Liver (tissue), 9 donors: Measurements from ENCODE around the gene TRIM9. TPM values are rescaled to one million over a fixed set of nuclear protein-coding genes. Genes with fewer than 3 reads are reported as not detected.
A peak's percentile ranks its signal among the peaks of the same experiment; 100 is the strongest.

ENCODE experiments used
- DNase-seq: peaks from one replicate; pipeline ENCODE4 v3.0.0-alpha.2; 2017; ENCODE audit warnings: low spot score
- H3K27ac ChIP-seq, 2 donors: one replicate each; pipeline ENCODE4 v1.7.0; 2013; ENCODE audit warnings: inconsistent platforms in 2 of 2, low read length in 2 of 2, control low read depth in 1 of 2, low read depth in 1 of 2, mild to moderate bottlenecking in 1 of 2
- H3K27me3 ChIP-seq, 4 donors: one replicate each; pipeline versions ENCODE4 v1.6.1 to v1.7.0; 2013; ENCODE audit warnings: low read length in 3 of 4, inconsistent platforms in 1 of 4, mild to moderate bottlenecking in 1 of 4, moderate library complexity in 1 of 4; ENCODE audit not compliant: control insufficient read depth in 4 of 4, insufficient read depth in 4 of 4
- H3K36me3 ChIP-seq, 4 donors: one replicate each; pipeline versions ENCODE4 v1.6.1 to v1.7.0; 2013; ENCODE audit warnings: low read length in 3 of 4, mild to moderate bottlenecking in 3 of 4, low read depth in 1 of 4, moderate library complexity in 1 of 4; ENCODE audit not compliant: control insufficient read depth in 4 of 4, insufficient read depth in 3 of 4
- H3K4me1 ChIP-seq, 4 donors: one replicate each; pipeline versions ENCODE4 v1.6.1 to v1.7.0; 2013; ENCODE audit warnings: low read length in 3 of 4, mild to moderate bottlenecking in 3 of 4, moderate library complexity in 1 of 4; ENCODE audit not compliant: control insufficient read depth in 4 of 4, insufficient read depth in 4 of 4
- H3K4me3 ChIP-seq, 3 donors: one replicate each; pipeline versions ENCODE4 v1.6.1 to v1.7.0; 2013; ENCODE audit warnings: low read length in 3 of 3, control low read depth in 1 of 3, low read depth in 1 of 3, mild to moderate bottlenecking in 1 of 3
- H3K9ac ChIP-seq, 2 donors: one replicate each; pipeline ENCODE4 v1.7.0; 2013; ENCODE audit warnings: low read length in 2 of 2, mild to moderate bottlenecking in 2 of 2, moderate library complexity in 2 of 2, control low read depth in 1 of 2, low read depth in 1 of 2
- H3K9me3 ChIP-seq, 4 donors: one replicate each; pipeline versions ENCODE4 v1.6.1 to v1.7.0; 2013; ENCODE audit warnings: low read length in 3 of 4; ENCODE audit not compliant: control insufficient read depth in 4 of 4
- ATF3 ChIP-seq: IDR thresholded peaks from 2 replicates; pipeline ENCODE4 v1.6.1; 2016; ENCODE audit warnings: antibody characterized with exemption
- CTCF ChIP-seq: fragments of 150-350 bp; IDR thresholded peaks from 2 replicates; pipeline ENCODE4 v1.5.1; 2017; ENCODE audit warnings: improper control_type of control experiment, low read depth, low read length; ENCODE audit not compliant: missing input control
- EGR1 ChIP-seq, 2 donors: IDR thresholded peaks; 2 replicates each; pipeline ENCODE4 v1.6.1; 2016 to 2018; ENCODE audit warnings: antibody characterized with exemption in 2 of 2, low read depth in 2 of 2
- FOXA1 ChIP-seq: IDR thresholded peaks from 2 replicates; pipeline ENCODE4 v1.6.1; 2016; ENCODE audit warnings: antibody characterized with exemption
- FOXA2 ChIP-seq: IDR thresholded peaks from 2 replicates; pipeline ENCODE4 v1.6.1; 2016; ENCODE audit warnings: antibody characterized with exemption
- GABPA ChIP-seq, 2 donors: IDR thresholded peaks in 1 of 2; conservative IDR thresholded peaks in 1 of 2; 2 replicates each; pipeline ENCODE4 v1.6.1; 2016; ENCODE audit warnings: antibody characterized with exemption in 2 of 2, mild to moderate bottlenecking in 1 of 2, moderate library complexity in 1 of 2
- HNF4G ChIP-seq: IDR thresholded peaks from 2 replicates; pipeline ENCODE4 v1.6.1; 2016; ENCODE audit warnings: antibody characterized with exemption
- JUND ChIP-seq, 2 donors: IDR thresholded peaks; 2 replicates each; pipeline ENCODE4 v1.6.1; 2016; ENCODE audit warnings: antibody characterized with exemption in 2 of 2
- MAX ChIP-seq: IDR thresholded peaks from 2 replicates; pipeline ENCODE4 v1.6.1; 2016; ENCODE audit warnings: antibody characterized with exemption
- NR2F2 ChIP-seq: IDR thresholded peaks from 2 replicates; pipeline ENCODE4 v1.6.1; 2016; ENCODE audit warnings: antibody characterized with exemption
- RAD21 ChIP-seq, 2 donors: IDR thresholded peaks; 2 replicates each; pipeline ENCODE4 v1.6.1; 2016; ENCODE audit warnings: antibody characterized with exemption in 2 of 2, mild to moderate bottlenecking in 2 of 2
- REST ChIP-seq: IDR thresholded peaks from 2 replicates; pipeline ENCODE4 v1.6.1; 2016; ENCODE audit warnings: antibody characterized with exemption, mild to moderate bottlenecking
- RXRA ChIP-seq, 2 donors: IDR thresholded peaks; 2 replicates each; pipeline ENCODE4 v1.6.1; 2017 to 2018; ENCODE audit warnings: antibody characterized with exemption in 2 of 2, mild to moderate bottlenecking in 1 of 2
- SP1 ChIP-seq: IDR thresholded peaks from 2 replicates; pipeline ENCODE4 v1.6.1; 2018; ENCODE audit warnings: antibody characterized with exemption, mild to moderate bottlenecking
- TAF1 ChIP-seq: conservative IDR thresholded peaks from 2 replicates; pipeline ENCODE4 v1.6.1; 2016; ENCODE audit warnings: antibody characterized with exemption, mild to moderate bottlenecking
- YY1 ChIP-seq: IDR thresholded peaks from 2 replicates; pipeline ENCODE4 v1.6.1; 2016; ENCODE audit warnings: antibody characterized with exemption, mild to moderate bottlenecking
- ZBTB33 ChIP-seq: IDR thresholded peaks from 2 replicates; pipeline ENCODE4 v1.6.1; 2016; ENCODE audit warnings: antibody characterized with exemption
- WGBS: extraction: QIAGEN DNeasy Blood & Tissue Kit; methylation state at CpG from one replicate; pipeline ENCODE4 v1.1.7; 2013; 5-methylcytosine and 5-hydroxymethylcytosine counted together
- polyA plus RNA-seq, 2 donors: library from polyadenylated mRNA; stranded (reverse) in 1 of 2; unstranded in 1 of 2; fragments of 200-250 nt in 1 of 2; fragments of >200 nt in 1 of 2; fragmentation: Nextera tagmentation in 1 of 2; extraction: Ambion mirVana in 1 of 2; gene quantifications; one replicate each; pipeline versions ENCODE4 v1.2.1 to v1.2.3, GENCODE V29; 2013 to 2015
- total RNA-seq, 2 donors: library from RNA; depleted of rRNA; stranded (reverse); fragments of >200 nt; gene quantifications; one replicate each; pipeline ENCODE4 v1.2.3, GENCODE V29; 2014
- donor health status: healthy.
- donor health status: healthy.
- donor health status: healthy.
- donor health status: healthy.
- donor health status: healthy.

The TRIM9 gene
- total and polyA plus RNA-seq, 4 donors = 0.09 to 1.6 (median 0.18) TPM

- Histone ChIP-seq H3K27me3 (no peaks in the 10 kb centered on the region), H3K36me3 (no peaks in the 10 kb centered on the region), H3K4me1 (no peaks in the 10 kb centered on the region), H3K9ac (no peak overlapping the region), H3K9me3 (no peaks in the 10 kb centered on the region), H3K27ac (no peak overlapping the region), H3K4me3 (no peak overlapping the region)
- no peak for TF ChIP-seq FOXA2
- TF ChIP-seq ZBTB33 = no peak
- no peak for TF ChIP-seq YY1
- no peak for TF ChIP-seq REST
- peak; percentile 61 for TF ChIP-seq CTCF
- TF ChIP-seq FOXA1 = no peak
- peak; percentile 76 to 83 for TF ChIP-seq RAD21 (IDR thresholded peaks at IDR 0.05)
- WGBS = 40% methylated on average over 1 of the region's 1 CpG
- DNase-seq = no peak
These were observed 140.0 kb downstream of the TRIM9 start for GRCh38 chr14:50954811-50955372.

GRCh38 chr14:50953502-50953901 is 141.4 kb downstream of the TRIM9 start:
- DNase-seq = no peak
- Histone ChIP-seq H3K27ac (no peak overlapping the region), H3K36me3 (no peaks in the 10 kb centered on the region), H3K4me1 (no peaks in the 10 kb centered on the region), H3K27me3 (no peaks in the 10 kb centered on the region), H3K4me3 (no peak overlapping the region), H3K9ac (no peak overlapping the region), H3K9me3 (no peaks in the 10 kb centered on the region)
- 93% methylated on average over 1 of the region's 1 CpG for WGBS
- TF ChIP-seq RAD21 (IDR thresholded peaks at IDR 0.05) = no peak
- no peak for TF ChIP-seq EGR1 (IDR thresholded peaks at IDR 0.05; ENCODE audit: low read depth in 2 of 2)
- no peak for TF ChIP-seq TAF1
- no peak for TF ChIP-seq CTCF
- TF ChIP-seq NR2F2 = no peak
- no peak for TF ChIP-seq MAX
- no peak for TF ChIP-seq HNF4G
- TF ChIP-seq SP1 = no peak
- TF ChIP-seq FOXA2 = no peak
- TF ChIP-seq ATF3 = no peak
- no peak for TF ChIP-seq GABPA (IDR thresholded peaks at IDR 0.05 in 1 of 2, conservative IDR thresholded peaks at IDR 0.05 in 1 of 2)
- TF ChIP-seq ZBTB33 = no peak
- no peak for TF ChIP-seq JUND (IDR thresholded peaks at IDR 0.05)
- no peak for TF ChIP-seq YY1
- TF ChIP-seq RXRA (IDR thresholded peaks at IDR 0.05) = no peak
